ENCODE data around the gene ENTHD1.

ENTHD1 gene

GRCh38 chr22:39928536-39929520 is 35.3 kb upstream of the ENTHD1 start:
- no peaks in the 10 kb centered on the region for H3K4me1 ChIP-seq
- H3K27me3 ChIP-seq, result peaks cover 0 to 63% of the 10 kb centered on the region in 2 donors
- no peak overlapping the region for H3K27ac ChIP-seq
- H3K4me3 ChIP-seq, result no peak overlapping the region
- no peaks in the 10 kb centered on the region for H3K36me3 ChIP-seq
- DNase-seq, result no peak
- intact Hi-C loops (cut with DNase I; ENCODE audit: low total_unique reads), result no loop called here
- TF ChIP-seq, protein P1, sequence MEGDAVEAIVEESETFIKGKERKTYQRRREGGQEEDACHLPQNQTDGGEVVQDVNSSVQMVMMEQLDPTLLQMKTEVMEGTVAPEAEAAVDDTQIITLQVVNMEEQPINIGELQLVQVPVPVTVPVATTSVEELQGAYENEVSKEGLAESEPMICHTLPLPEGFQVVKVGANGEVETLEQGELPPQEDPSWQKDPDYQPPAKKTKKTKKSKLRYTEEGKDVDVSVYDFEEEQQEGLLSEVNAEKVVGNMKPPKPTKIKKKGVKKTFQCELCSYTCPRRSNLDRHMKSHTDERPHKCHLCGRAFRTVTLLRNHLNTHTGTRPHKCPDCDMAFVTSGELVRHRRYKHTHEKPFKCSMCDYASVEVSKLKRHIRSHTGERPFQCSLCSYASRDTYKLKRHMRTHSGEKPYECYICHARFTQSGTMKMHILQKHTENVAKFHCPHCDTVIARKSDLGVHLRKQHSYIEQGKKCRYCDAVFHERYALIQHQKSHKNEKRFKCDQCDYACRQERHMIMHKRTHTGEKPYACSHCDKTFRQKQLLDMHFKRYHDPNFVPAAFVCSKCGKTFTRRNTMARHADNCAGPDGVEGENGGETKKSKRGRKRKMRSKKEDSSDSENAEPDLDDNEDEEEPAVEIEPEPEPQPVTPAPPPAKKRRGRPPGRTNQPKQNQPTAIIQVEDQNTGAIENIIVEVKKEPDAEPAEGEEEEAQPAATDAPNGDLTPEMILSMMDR (IDR thresholded peaks at IDR 0.05), result no peak
- no peaks in the 10 kb centered on the region for H3K9me3 ChIP-seq

GRCh38 chr22:39927544-39927943 is 34.0 kb upstream of the ENTHD1 start:
- intact Hi-C loops (cut with DNase I; ENCODE audit: low total_unique reads), result no loop called here
- TF ChIP-seq, protein P1 (IDR thresholded peaks at IDR 0.05), result no peak
- H3K27me3 ChIP-seq, result peaks cover 0 to 53% of the 10 kb centered on the region in 2 donors
- no peaks in the 10 kb centered on the region for H3K9me3 ChIP-seq
- no peak overlapping the region for H3K27ac ChIP-seq
- H3K4me1 ChIP-seq, result no peaks in the 10 kb centered on the region
- no peaks in the 10 kb centered on the region for H3K36me3 ChIP-seq
- no peak overlapping the region for H3K4me3 ChIP-seq
- DNase-seq, result no peak

DNA sequence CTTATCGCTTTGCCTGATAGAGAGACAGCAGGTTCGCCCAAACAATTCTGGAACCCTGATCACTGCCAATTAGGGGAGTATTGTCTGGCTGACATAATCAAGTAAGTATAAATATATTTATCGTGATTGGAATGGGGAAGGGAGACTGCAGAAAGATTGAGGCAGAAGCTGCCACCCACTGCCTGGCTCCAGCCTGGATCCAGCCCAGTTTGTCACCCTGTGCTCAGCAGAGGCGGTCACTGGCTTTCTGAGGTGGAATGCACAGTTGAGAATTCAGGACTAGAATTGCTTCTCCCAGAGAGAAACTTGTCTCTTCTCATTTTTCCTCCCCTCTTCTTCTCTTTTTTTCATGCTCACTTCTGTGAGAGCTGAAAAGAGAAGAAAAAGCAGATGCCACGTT is 33.2 kb upstream of the ENTHD1 start:
- DNase-seq, result no peak
- Histone ChIP-seq H3K36me3 (no peaks in the 10 kb centered on the region), H3K4me1 (no peaks in the 10 kb centered on the region), H3K27ac (no peak overlapping the region), H3K4me3 (no peak overlapping the region), H3K9me3 (no peaks in the 10 kb centered on the region), H3K27me3 (peaks cover 0 to 49% of the 10 kb centered on the region in 2 donors)
- TF ChIP-seq, protein P1 (IDR thresholded peaks at IDR 0.05), result no peak
- intact Hi-C loops (cut with DNase I; ENCODE audit: low total_unique reads), result no loop called here

GRCh38 chr22:39925909-39926679 is 32.5 kb upstream of the ENTHD1 start:
- Histone ChIP-seq H3K27ac (no peak overlapping the region), H3K9me3 (no peaks in the 10 kb centered on the region), H3K27me3 (peaks cover 0 to 46% of the 10 kb centered on the region in 2 donors), H3K36me3 (no peaks in the 10 kb centered on the region), H3K4me1 (no peaks in the 10 kb centered on the region), H3K4me3 (no peak overlapping the region)
- DNase-seq, result no peak
- TF ChIP-seq, protein P1 (IDR thresholded peaks at IDR 0.05), result no peak
- intact Hi-C loops (cut with DNase I; ENCODE audit: low total_unique reads), result no loop called here

DNA sequence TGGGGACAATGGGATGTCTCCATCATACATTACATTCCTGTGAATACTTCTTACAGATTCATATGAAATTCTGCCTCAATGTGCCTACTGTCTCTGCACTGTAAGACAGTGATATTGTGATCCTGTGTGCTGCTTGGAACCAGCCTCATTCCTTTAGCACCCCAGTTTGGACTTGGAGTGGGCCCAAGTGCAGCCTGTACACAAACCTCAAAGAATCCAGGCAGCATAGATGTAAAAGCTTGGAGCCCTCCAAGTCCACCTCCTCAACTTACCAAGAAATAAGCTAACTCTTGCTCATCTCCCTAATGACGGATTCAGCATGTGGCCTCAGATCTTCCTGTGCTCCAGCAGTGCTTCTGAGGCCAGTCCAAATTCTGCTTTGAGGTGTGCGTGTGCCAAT is 31.7 kb upstream of the ENTHD1 start:
- intact Hi-C loops (cut with DNase I; ENCODE audit: low total_unique reads), result no loop called here
- Histone ChIP-seq H3K4me1 (no peaks in the 10 kb centered on the region), H3K4me3 (no peak overlapping the region), H3K27me3 (peaks cover 0 to 45% of the 10 kb centered on the region in 2 donors), H3K9me3 (no peaks in the 10 kb centered on the region), H3K36me3 (no peaks in the 10 kb centered on the region), H3K27ac (no peak overlapping the region)
- TF ChIP-seq, protein P1 (IDR thresholded peaks at IDR 0.05), result no peak
- DNase-seq, result no peak

Data from tibial artery (tissue), 4 donors.